ENCODE results near the gene CCDC50.

CCDC50 gene

DNA sequence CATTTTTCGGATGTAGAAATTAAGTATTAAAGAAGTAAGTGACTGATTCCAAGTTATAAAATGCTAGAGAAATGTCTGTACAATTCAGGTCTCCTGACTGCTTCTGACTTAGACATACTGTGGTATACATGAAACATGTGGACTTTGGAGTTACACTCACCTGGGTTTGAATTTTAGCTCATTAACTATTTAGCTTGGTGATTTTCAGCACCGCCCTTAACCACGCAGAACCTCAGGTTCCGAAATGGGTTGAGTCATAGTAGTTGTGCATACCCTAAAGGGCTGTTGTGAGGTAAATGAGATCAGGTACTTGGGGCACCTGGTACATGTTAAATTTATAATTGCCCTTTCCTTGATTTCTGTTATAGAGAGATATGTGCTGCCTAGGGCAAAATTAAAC is 34.0 kb downstream of the CCDC50 start:
- H3K4me3 ChIP-seq (ENCODE audit: low read length): no peak overlapping the region
- TF ChIP-seq ZNF274 (IDR thresholded peaks at IDR 0.05; ENCODE audit: low read depth, low read length): no peak

- no peak for TF ChIP-seq ZNF274 (IDR thresholded peaks at IDR 0.05; ENCODE audit: low read depth, low read length)
- no peak overlapping the region for H3K4me3 ChIP-seq (ENCODE audit: low read length)
Measured at GRCh38 chr3:191366675-191367074, 37.5 kb downstream of the CCDC50 start.

DNA sequence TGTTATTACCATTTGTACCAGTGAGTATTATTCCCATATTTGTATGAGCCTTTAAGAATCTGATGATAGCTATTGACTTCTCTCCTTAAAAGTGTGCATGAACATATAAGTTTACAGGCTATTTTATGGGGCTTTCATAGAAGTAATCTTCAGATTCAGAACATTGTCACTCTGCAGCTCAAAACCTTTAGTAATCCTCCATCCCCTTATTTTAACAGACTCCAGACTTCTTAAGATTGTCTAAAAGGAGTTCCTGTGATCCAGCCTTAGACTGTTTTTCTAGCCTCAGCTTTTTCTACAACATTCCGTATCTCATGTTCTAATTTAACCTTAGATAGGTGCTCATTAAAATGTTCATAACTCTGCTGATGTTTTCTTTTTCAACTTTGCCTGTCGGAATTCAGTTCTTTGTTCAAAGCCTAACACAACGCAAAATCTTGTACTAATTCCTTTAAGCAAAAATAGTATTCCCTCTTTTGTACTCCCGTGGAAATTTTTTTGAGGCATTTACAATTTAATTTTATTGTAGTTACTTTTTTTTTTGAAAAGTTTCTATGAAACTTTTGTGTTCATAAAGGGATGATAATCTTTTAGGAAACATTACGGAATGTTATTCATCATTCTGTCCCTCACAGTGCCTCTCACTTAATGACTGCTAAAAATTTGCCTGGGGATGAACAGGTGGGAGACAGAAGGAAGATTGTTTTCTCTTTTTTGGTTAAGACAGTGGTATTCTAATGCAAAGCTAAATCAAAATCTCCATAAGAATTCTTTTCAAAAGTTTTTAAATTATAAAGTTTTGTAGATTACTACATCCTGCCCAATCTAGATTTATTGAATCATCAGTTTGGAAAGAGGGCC is 39.8 kb downstream of the CCDC50 start:
- TF ChIP-seq ZNF274 (IDR thresholded peaks at IDR 0.05; ENCODE audit: low read depth, low read length): no peak
- no peak overlapping the region for H3K4me3 ChIP-seq (ENCODE audit: low read length)

- H3K4me3 ChIP-seq (ENCODE audit: low read length): no peak overlapping the region
- TF ChIP-seq ZNF274 (IDR thresholded peaks at IDR 0.05; ENCODE audit: low read depth, low read length): no peak
Measured at GRCh38 chr3:191369616-191370010, 40.4 kb downstream of the CCDC50 start.

- no peak overlapping the region for H3K4me3 ChIP-seq (ENCODE audit: low read length)
- no peak for TF ChIP-seq ZNF274 (IDR thresholded peaks at IDR 0.05; ENCODE audit: low read depth, low read length)
Measured at GRCh38 chr3:191372122-191372521, 42.9 kb downstream of the CCDC50 start.

DNA sequence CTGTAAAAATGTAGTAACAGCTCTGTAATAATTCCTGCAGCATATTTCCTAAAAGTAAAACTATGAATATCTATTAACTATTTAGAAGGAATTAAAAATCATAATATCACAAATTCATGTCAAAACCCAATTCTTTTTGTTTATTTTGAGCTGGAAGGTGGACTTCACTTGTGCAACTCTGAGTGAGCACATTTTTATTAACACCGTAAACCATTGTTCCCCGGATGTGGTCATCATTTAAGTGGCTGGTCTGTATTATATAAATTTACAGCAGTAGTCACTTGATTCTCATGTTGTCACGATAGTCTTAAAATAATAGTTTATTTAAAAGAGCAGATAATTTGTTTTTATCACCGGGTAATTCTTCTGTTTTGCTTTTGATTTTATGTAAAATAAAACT is 44.1 kb downstream of the CCDC50 start:
- no peak for TF ChIP-seq ZNF274 (IDR thresholded peaks at IDR 0.05; ENCODE audit: low read depth, low read length)
- H3K4me3 ChIP-seq (ENCODE audit: low read length): no peak overlapping the region

GRCh38 chr3:191376516-191377141 is 47.4 kb downstream of the CCDC50 start:
- TF ChIP-seq ZNF274 (IDR thresholded peaks at IDR 0.05; ENCODE audit: low read depth, low read length): no peak
- no peak overlapping the region for H3K4me3 ChIP-seq (ENCODE audit: low read length)

- no peak for TF ChIP-seq ZNF274 (IDR thresholded peaks at IDR 0.05; ENCODE audit: low read depth, low read length)
- H3K4me3 ChIP-seq (ENCODE audit: low read length): no peak overlapping the region
Measured at GRCh38 chr3:191378142-191378812, 49.1 kb downstream of the CCDC50 start.

DNA sequence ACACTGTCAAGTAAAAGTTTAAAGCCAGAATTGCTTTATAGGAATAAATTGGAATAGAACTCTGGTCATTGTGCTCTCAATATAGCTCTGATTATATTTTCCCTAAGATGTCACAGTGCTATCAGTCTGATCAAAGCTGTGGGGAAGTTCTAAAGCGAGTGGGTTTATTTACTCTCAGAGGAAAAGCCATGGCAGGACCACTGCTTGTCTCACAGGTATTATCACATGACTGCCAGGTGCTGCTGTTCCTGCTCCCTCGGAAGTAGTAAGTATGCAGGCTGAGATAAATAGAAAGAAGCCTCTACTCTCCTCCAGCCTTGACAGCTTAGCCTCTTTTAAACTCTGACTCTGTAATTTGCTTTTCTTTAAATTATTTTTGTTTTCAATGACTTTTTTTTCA is 50.3 kb downstream of the CCDC50 start:
- no peak for TF ChIP-seq ZNF274 (IDR thresholded peaks at IDR 0.05; ENCODE audit: low read depth, low read length)

GRCh38 chr3:191380001-191380400 is 50.8 kb downstream of the CCDC50 start:
- H3K4me3 ChIP-seq (ENCODE audit: low read length): no peak overlapping the region
- no peak for TF ChIP-seq ZNF274 (IDR thresholded peaks at IDR 0.05; ENCODE audit: low read depth, low read length)

More for the DNA sequence above, 50.3 kb downstream of the CCDC50 start:
- no peak overlapping the region for H3K4me3 ChIP-seq (ENCODE audit: low read length)

DNA sequence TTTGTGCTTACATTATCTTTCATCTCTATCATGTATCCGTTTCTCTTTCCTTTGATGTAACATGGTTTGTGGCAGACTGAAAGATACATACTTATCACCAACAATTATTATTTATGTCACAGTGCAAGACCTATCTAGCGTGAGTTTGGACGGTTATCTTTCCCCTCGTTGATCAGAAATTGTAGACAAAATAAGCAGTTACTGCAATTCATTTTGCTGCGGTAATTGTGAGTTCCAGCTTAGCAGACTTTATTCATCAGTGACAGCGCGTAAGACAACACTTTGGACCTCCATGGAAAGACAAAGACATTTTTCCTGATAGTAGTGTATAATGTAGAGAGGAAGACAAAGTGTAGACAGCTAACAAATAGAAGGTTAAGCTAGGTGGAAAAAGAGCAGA is 52.1 kb downstream of the CCDC50 start:
- no peak overlapping the region for H3K4me3 ChIP-seq (ENCODE audit: low read length)
- TF ChIP-seq ZNF274 (IDR thresholded peaks at IDR 0.05; ENCODE audit: low read depth, low read length): no peak

GRCh38 chr3:191382661-191383060 is 53.5 kb downstream of the CCDC50 start:
- no peak for TF ChIP-seq ZNF274 (IDR thresholded peaks at IDR 0.05; ENCODE audit: low read depth, low read length)
- no peak overlapping the region for H3K4me3 ChIP-seq (ENCODE audit: low read length)

GRCh38 chr3:191383124-191383523 is 53.9 kb downstream of the CCDC50 start:
- TF ChIP-seq ZNF274 (IDR thresholded peaks at IDR 0.05; ENCODE audit: low read depth, low read length): no peak
- no peak overlapping the region for H3K4me3 ChIP-seq (ENCODE audit: low read length)

GRCh38 chr3:191385101-191385500 is 55.9 kb downstream of the CCDC50 start:
- TF ChIP-seq ZNF274 (IDR thresholded peaks at IDR 0.05; ENCODE audit: low read depth, low read length): no peak
- no peak overlapping the region for H3K4me3 ChIP-seq (ENCODE audit: low read length)
